Measurements from ENCODE around the gene ADAMTS15.

DNA sequence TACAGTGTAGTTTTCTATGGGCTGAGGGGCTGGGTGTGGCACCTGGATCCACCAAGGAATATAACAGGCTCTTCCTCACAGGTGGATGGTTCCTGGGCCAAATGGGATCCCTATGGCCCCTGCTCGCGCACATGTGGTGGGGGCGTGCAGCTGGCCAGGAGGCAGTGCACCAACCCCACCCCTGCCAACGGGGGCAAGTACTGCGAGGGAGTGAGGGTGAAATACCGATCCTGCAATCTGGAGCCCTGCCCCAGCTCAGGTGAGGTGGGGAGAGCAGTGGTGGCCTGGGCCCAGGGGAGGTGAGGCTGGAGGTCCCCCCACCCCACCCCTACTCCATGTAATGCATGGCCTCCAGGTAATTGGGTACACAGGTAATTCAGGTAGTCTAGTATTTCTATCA lies 20.7 kb downstream of the ADAMTS15 start:
- TF ChIP-seq, protein P1, sequence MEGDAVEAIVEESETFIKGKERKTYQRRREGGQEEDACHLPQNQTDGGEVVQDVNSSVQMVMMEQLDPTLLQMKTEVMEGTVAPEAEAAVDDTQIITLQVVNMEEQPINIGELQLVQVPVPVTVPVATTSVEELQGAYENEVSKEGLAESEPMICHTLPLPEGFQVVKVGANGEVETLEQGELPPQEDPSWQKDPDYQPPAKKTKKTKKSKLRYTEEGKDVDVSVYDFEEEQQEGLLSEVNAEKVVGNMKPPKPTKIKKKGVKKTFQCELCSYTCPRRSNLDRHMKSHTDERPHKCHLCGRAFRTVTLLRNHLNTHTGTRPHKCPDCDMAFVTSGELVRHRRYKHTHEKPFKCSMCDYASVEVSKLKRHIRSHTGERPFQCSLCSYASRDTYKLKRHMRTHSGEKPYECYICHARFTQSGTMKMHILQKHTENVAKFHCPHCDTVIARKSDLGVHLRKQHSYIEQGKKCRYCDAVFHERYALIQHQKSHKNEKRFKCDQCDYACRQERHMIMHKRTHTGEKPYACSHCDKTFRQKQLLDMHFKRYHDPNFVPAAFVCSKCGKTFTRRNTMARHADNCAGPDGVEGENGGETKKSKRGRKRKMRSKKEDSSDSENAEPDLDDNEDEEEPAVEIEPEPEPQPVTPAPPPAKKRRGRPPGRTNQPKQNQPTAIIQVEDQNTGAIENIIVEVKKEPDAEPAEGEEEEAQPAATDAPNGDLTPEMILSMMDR (IDR thresholded peaks at IDR 0.05): no peak
- TF ChIP-seq POLR2A (IDR thresholded peaks at IDR 0.05): no peak

Measured in heart left ventricle (tissue), 13 donors.